ENCODE measurements around the gene SAXO1. TPM values are rescaled to one million over a fixed set of nuclear protein-coding genes. Genes with fewer than 3 reads are reported as not detected.
"Not testable (repeated sequence)": the region's sequence is repeated elsewhere in the genome, so short reads cannot be mapped to it uniquely, and the experiment has no call there.

SAXO1 gene
- total and polyA plus RNA-seq, 2 donors from 2014 or later, result 0.35 TPM; not detected in 1

- no peaks in the 10 kb centered on the region for H3K36me3 ChIP-seq (ENCODE audit: control insufficient read depth in 2 of 3, insufficient read depth in 3 of 3, low read length in 3 of 3)
- no peak overlapping the region for H3K27ac ChIP-seq (ENCODE audit: low read depth in 2 of 2, low read length in 2 of 2)
- H3K9me3 ChIP-seq (ENCODE audit: control insufficient read depth in 2 of 3, insufficient read depth in 1 of 3, low read length in 3 of 3), result no peaks in the 10 kb centered on the region
- H3K27me3 ChIP-seq (ENCODE audit: control insufficient read depth, insufficient read depth, low read length), result no peaks in the 10 kb centered on the region
- intact Hi-C loops (cut with DNase I), result no loop called here
- FAIRE-seq (no peak), DNase-seq (no peak)
- TF ChIP-seq, protein P1, sequence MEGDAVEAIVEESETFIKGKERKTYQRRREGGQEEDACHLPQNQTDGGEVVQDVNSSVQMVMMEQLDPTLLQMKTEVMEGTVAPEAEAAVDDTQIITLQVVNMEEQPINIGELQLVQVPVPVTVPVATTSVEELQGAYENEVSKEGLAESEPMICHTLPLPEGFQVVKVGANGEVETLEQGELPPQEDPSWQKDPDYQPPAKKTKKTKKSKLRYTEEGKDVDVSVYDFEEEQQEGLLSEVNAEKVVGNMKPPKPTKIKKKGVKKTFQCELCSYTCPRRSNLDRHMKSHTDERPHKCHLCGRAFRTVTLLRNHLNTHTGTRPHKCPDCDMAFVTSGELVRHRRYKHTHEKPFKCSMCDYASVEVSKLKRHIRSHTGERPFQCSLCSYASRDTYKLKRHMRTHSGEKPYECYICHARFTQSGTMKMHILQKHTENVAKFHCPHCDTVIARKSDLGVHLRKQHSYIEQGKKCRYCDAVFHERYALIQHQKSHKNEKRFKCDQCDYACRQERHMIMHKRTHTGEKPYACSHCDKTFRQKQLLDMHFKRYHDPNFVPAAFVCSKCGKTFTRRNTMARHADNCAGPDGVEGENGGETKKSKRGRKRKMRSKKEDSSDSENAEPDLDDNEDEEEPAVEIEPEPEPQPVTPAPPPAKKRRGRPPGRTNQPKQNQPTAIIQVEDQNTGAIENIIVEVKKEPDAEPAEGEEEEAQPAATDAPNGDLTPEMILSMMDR (IDR thresholded peaks at IDR 0.05; ENCODE audit: borderline replicate concordance, extremely low read depth, insufficient read depth), result no peak
- H3K9ac ChIP-seq (ENCODE audit: low read length in 3 of 3), result no peak overlapping the region
- H3K4me3 ChIP-seq (ENCODE audit: low read length in 3 of 3), result no peak overlapping the region
- no peaks in the 10 kb centered on the region for H3K4me1 ChIP-seq (ENCODE audit: control insufficient read depth in 2 of 3, insufficient read depth in 2 of 3, low read depth in 1 of 3, low read length in 3 of 3)
These were observed 97.5 kb downstream of the SAXO1 start for GRCh38 chr9:18935541-18935940.

DNA sequence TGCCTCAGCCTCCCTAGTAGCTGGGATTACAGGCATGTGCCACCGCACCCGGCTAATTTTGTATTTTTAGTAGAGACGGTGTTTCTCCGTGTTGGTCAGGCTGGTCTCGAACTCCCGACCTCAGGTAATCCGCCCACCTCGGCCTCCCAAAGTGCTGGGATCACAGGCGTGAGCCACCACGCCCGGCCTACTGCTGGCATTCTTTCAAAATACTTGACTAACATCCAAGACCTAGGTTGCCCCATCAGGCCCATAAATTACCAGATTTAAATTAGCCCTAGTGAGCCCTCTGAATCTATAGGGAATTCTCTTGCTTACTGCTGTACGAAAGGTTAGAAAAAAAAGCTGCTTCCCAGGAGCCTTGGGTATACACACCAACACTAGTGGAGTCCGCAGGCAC, 102.4 kb downstream of the SAXO1 start:
- H3K4me1 ChIP-seq (ENCODE audit: control insufficient read depth in 2 of 3, insufficient read depth in 2 of 3, low read depth in 1 of 3, low read length in 3 of 3); FAIRE-seq; DNase-seq; H3K36me3 ChIP-seq (ENCODE audit: control insufficient read depth in 2 of 3, insufficient read depth in 3 of 3, low read length in 3 of 3); H3K9ac ChIP-seq (ENCODE audit: low read length in 3 of 3); H3K27ac ChIP-seq (ENCODE audit: low read depth in 2 of 2, low read length in 2 of 2); intact Hi-C loops (cut with DNase I); H3K27me3 ChIP-seq (ENCODE audit: control insufficient read depth, insufficient read depth, low read length); H3K9me3 ChIP-seq (ENCODE audit: control insufficient read depth in 2 of 3, insufficient read depth in 1 of 3, low read length in 3 of 3); H3K4me3 ChIP-seq (ENCODE audit: low read length in 3 of 3): not testable (repeated sequence)

DNA sequence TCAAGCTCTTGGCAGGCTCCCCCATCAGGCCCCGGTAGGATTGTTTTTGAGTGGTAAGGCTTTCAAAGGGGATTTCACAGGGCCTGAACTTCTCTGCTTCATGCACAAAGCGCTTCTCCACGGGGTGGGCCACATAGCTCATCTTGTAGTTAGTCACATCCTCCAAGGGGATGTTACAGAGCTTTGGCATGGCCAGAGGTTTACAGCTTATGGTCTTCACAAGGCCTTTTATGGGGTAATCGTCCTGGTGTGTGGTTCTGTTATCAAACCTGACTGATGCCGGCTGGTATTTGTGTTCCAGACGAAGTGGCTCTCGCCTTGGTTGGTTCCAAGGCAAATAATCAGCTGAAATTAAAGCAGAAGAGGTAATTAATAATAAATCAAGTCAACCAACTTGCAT, 104.3 kb downstream of the SAXO1 start:
- H3K27ac ChIP-seq (ENCODE audit: low read depth in 2 of 2, low read length in 2 of 2), result no peak overlapping the region
- no peaks in the 10 kb centered on the region for H3K27me3 ChIP-seq (ENCODE audit: control insufficient read depth, insufficient read depth, low read length)
- FAIRE-seq (no peak), DNase-seq (no peak)
- intact Hi-C loops (cut with DNase I), result no loop called here
- TF ChIP-seq, protein P1 (IDR thresholded peaks at IDR 0.05; ENCODE audit: borderline replicate concordance, extremely low read depth, insufficient read depth), result no peak
- no peak overlapping the region for H3K4me3 ChIP-seq (ENCODE audit: low read length in 3 of 3)
- no peaks in the 10 kb centered on the region for H3K36me3 ChIP-seq (ENCODE audit: control insufficient read depth in 2 of 3, insufficient read depth in 3 of 3, low read length in 3 of 3)
- no peaks in the 10 kb centered on the region for H3K4me1 ChIP-seq (ENCODE audit: control insufficient read depth in 2 of 3, insufficient read depth in 2 of 3, low read depth in 1 of 3, low read length in 3 of 3)
- no peak overlapping the region for H3K9ac ChIP-seq (ENCODE audit: low read length in 3 of 3)
- no peaks in the 10 kb centered on the region for H3K9me3 ChIP-seq (ENCODE audit: control insufficient read depth in 2 of 3, insufficient read depth in 1 of 3, low read length in 3 of 3)

- Histone ChIP-seq H3K27ac (ENCODE audit: low read depth in 2 of 2, low read length in 2 of 2) (no peak overlapping the region), H3K27me3 (ENCODE audit: control insufficient read depth, insufficient read depth, low read length) (no peaks in the 10 kb centered on the region), H3K4me1 (ENCODE audit: control insufficient read depth in 2 of 3, insufficient read depth in 2 of 3, low read depth in 1 of 3, low read length in 3 of 3) (no peaks in the 10 kb centered on the region), H3K4me3 (ENCODE audit: low read length in 3 of 3) (no peak overlapping the region), H3K9me3 (ENCODE audit: control insufficient read depth in 2 of 3, insufficient read depth in 1 of 3, low read length in 3 of 3) (no peaks in the 10 kb centered on the region), H3K9ac (ENCODE audit: low read length in 3 of 3) (no peak overlapping the region), H3K36me3 (ENCODE audit: control insufficient read depth in 2 of 3, insufficient read depth in 3 of 3, low read length in 3 of 3) (no peaks in the 10 kb centered on the region)
- FAIRE-seq (no peak), DNase-seq (no peak)
- TF ChIP-seq, protein P1 (IDR thresholded peaks at IDR 0.05; ENCODE audit: borderline replicate concordance, extremely low read depth, insufficient read depth), result no peak
- intact Hi-C loops (cut with DNase I), result no loop called here
These were observed 106.5 kb downstream of the SAXO1 start for GRCh38 chr9:18926513-18926912.
